Neuronal stem cell (in vitro differentiated cells): ENCODE data around the gene DUS1L.

Experiments
- DNase-seq: peaks from one replicate; pipeline ENCODE4 v3.0.0-alpha.2; 2013; ENCODE audit warnings: low spot score
- H2AFZ ChIP-seq: one replicate; pipeline ENCODE4 v1.6.1; 2013; ENCODE audit warnings: mild to moderate bottlenecking, low read length, inconsistent platforms
- H2AK5ac ChIP-seq: 2 replicates; pipeline ENCODE4 v1.6.1; 2013; ENCODE audit warnings: low read depth, mild to moderate bottlenecking, inconsistent platforms, low read length, moderate library complexity, mixed read lengths
- H2BK120ac ChIP-seq: 2 replicates; pipeline ENCODE4 v1.6.1; 2013; ENCODE audit warnings: low read depth, mild to moderate bottlenecking, inconsistent platforms, low read length, moderate library complexity, mixed read lengths
- H2BK12ac ChIP-seq: one replicate; pipeline ENCODE4 v1.6.1; 2013; ENCODE audit warnings: low read length, inconsistent platforms
- H2BK15ac ChIP-seq: 2 replicates; pipeline ENCODE4 v1.6.1; 2013; ENCODE audit warnings: mild to moderate bottlenecking, low read length, inconsistent platforms, mixed read lengths
- H2BK5ac ChIP-seq: one replicate; pipeline ENCODE4 v1.6.1; 2013; ENCODE audit warnings: inconsistent platforms, mild to moderate bottlenecking, low read length, moderate library complexity
- H3K14ac ChIP-seq: one replicate; pipeline ENCODE4 v1.6.1; 2013; ENCODE audit warnings: low read length, inconsistent platforms
- H3K18ac ChIP-seq: 2 replicates; pipeline ENCODE4 v1.6.1; 2013; ENCODE audit warnings: low read length, inconsistent platforms
- H3K23ac ChIP-seq: 2 replicates; pipeline ENCODE4 v1.6.1; 2013; ENCODE audit warnings: low read depth, mild to moderate bottlenecking, mixed read lengths, low read length, inconsistent platforms; ENCODE audit not compliant: poor library complexity
- H3K27ac ChIP-seq: replicated peaks from 3 replicates; pipeline ENCODE4 v1.5.1; 2013; ENCODE audit warnings: low read length, inconsistent platforms
- H3K27me3 ChIP-seq, 3 experiments: 2 replicates each; pipeline ENCODE4 v1.6.1; 2013; ENCODE audit warnings: low read length in 3 of 3, mild to moderate bottlenecking in 2 of 3, inconsistent platforms in 1 of 3, low read depth in 1 of 3, mixed read lengths in 1 of 3, moderate library complexity in 1 of 3; ENCODE audit not compliant: control insufficient read depth in 3 of 3, insufficient read depth in 3 of 3
- H3K36me3 ChIP-seq, 2 donors: replicated peaks in 1 of 2; 2 replicates each; pipeline ENCODE4 v1.6.1; 2013; ENCODE audit warnings: low read length in 2 of 2; ENCODE audit not compliant: control insufficient read depth in 2 of 2, insufficient read depth in 2 of 2
- H3K4ac ChIP-seq: 2 replicates; pipeline ENCODE4 v1.6.1; 2013; ENCODE audit warnings: inconsistent platforms, mild to moderate bottlenecking, low read length, moderate library complexity
- H3K4me1 ChIP-seq, 2 donors: 1 replicate in 1 of 2; 2 replicates in 1 of 2; pipeline ENCODE4 v1.6.1; 2013; ENCODE audit warnings: low read length in 2 of 2, low read depth in 1 of 2; ENCODE audit not compliant: control insufficient read depth in 2 of 2, insufficient read depth in 1 of 2
- H3K4me2 ChIP-seq: one replicate; pipeline ENCODE4 v1.6.1; 2013; ENCODE audit warnings: mild to moderate bottlenecking, low read length, inconsistent platforms; ENCODE audit not compliant: insufficient read depth, poor library complexity, severe bottlenecking
- H3K4me3 ChIP-seq, 2 donors: 2 replicates each; pipeline ENCODE4 v1.5.1; 2013; ENCODE audit warnings: low read length in 2 of 2, mild to moderate bottlenecking in 2 of 2, inconsistent platforms in 1 of 2, moderate library complexity in 1 of 2
- H3K79me1 ChIP-seq: one replicate; pipeline ENCODE4 v1.6.1; 2013; ENCODE audit warnings: low read depth, mild to moderate bottlenecking, inconsistent platforms, low read length, moderate library complexity
- H3K9ac ChIP-seq: one replicate; pipeline ENCODE4 v1.6.1; 2013; ENCODE audit warnings: mild to moderate bottlenecking, low read depth, low read length, inconsistent platforms; ENCODE audit not compliant: poor library complexity
- H3K9me3 ChIP-seq, 2 donors: replicated peaks in 1 of 2; 2 replicates each; pipeline versions ENCODE3 to v1.6.1; 2013; ENCODE audit warnings: low read length in 2 of 2, mild to moderate bottlenecking in 2 of 2, inconsistent platforms in 1 of 2, low read depth in 1 of 2, mixed read lengths in 1 of 2, moderate library complexity in 1 of 2; ENCODE audit not compliant: control insufficient read depth in 2 of 2, insufficient read depth in 1 of 2
- H4K8ac ChIP-seq: one replicate; pipeline ENCODE4 v1.6.1; 2013; ENCODE audit warnings: low read depth, mild to moderate bottlenecking, inconsistent platforms, low read length, moderate library complexity
- H4K91ac ChIP-seq: one replicate; pipeline ENCODE4 v1.6.1; 2013; ENCODE audit warnings: low read length, low read depth, mild to moderate bottlenecking, inconsistent platforms; ENCODE audit not compliant: poor library complexity
- WGBS, 2 donors: extraction: QIAGEN DNeasy Blood & Tissue Kit; methylation state at CpG; one replicate each; pipeline ENCODE4 v1.1.7; 2013; ENCODE audit warnings: missing lambda C conversion rate in 2 of 2, mixed read lengths in 1 of 2; ENCODE audit not compliant: insufficient read length in 2 of 2, insufficient replicate concordance in 1 of 2; ENCODE audit errors: extremely low coverage in 2 of 2; 5-methylcytosine and 5-hydroxymethylcytosine counted together

DUS1L gene

GRCh38 chr17:82070611-82071010, 5.0 kb upstream of the DUS1L start:
- no peak for DNase-seq
- Histone ChIP-seq H4K91ac (no peak overlapping the region), H3K4me1 (peaks cover 0 to 3% of the 10 kb centered on the region in 2 donors), H3K4ac (no peak overlapping the region), H2BK5ac (no peak overlapping the region), H3K18ac (no peak overlapping the region), H3K79me1 (no peaks in the 10 kb centered on the region), H2AFZ (no peak overlapping the region), H3K4me2 (no peak overlapping the region), H3K36me3 (no peaks in the 10 kb centered on the region), H2BK120ac (no peak overlapping the region), H3K4me3 (no peak overlapping the region), H3K27ac (no peak overlapping the region), H4K8ac (no peak overlapping the region), H2BK15ac (no peak overlapping the region), H3K23ac (no peak overlapping the region), H3K9me3 (no peaks in the 10 kb centered on the region), H2BK12ac (no peak overlapping the region), H2AK5ac (no peak overlapping the region), H3K9ac (no peak overlapping the region), H3K27me3 (no peaks in the 10 kb centered on the region), H3K14ac (no peak overlapping the region)

GRCh38 chr17:82065193-82065637, 389 bp downstream of the DUS1L start:
- H3K4me2 ChIP-seq, result peak overlapping the region; percentile 97
- H3K79me1 ChIP-seq, result peaks cover 10% of the 10 kb centered on the region
- H2AK5ac ChIP-seq, result peak overlapping the region; percentile 97
- no peak overlapping the region for H4K91ac ChIP-seq
- peak overlapping the region; percentile 87 for H3K18ac ChIP-seq
- H2AFZ ChIP-seq, result peak overlapping the region; percentile 73
- H2BK120ac ChIP-seq, result no peak overlapping the region
- H2BK5ac ChIP-seq, result no peak overlapping the region
- peak overlapping the region; percentile 38 for H3K14ac ChIP-seq
- H3K27ac ChIP-seq, result no peak overlapping the region
- H3K23ac ChIP-seq, result peak overlapping the region; percentile 73
- H3K36me3 ChIP-seq, result peaks cover 31 to 38% of the 10 kb centered on the region in 2 donors
- H3K4me3 ChIP-seq, result peak overlapping the region; percentile 64 to 98
- no peak overlapping the region for H3K4ac ChIP-seq
- H3K4me1 ChIP-seq, result peaks cover 7 to 8% of the 10 kb centered on the region in 2 donors
- WGBS, 2 donors, result no CpG with 5 or more reads among the region's 47 CpGs
- H2BK12ac ChIP-seq, result no peak overlapping the region
- no peak overlapping the region for H2BK15ac ChIP-seq
- no peaks in the 10 kb centered on the region for H3K9me3 ChIP-seq
- no peaks in the 10 kb centered on the region for H3K27me3 ChIP-seq
- no peak for DNase-seq
- peak overlapping the region; percentile 65 for H4K8ac ChIP-seq
- H3K9ac ChIP-seq, result peak overlapping the region; percentile 90

DNA sequence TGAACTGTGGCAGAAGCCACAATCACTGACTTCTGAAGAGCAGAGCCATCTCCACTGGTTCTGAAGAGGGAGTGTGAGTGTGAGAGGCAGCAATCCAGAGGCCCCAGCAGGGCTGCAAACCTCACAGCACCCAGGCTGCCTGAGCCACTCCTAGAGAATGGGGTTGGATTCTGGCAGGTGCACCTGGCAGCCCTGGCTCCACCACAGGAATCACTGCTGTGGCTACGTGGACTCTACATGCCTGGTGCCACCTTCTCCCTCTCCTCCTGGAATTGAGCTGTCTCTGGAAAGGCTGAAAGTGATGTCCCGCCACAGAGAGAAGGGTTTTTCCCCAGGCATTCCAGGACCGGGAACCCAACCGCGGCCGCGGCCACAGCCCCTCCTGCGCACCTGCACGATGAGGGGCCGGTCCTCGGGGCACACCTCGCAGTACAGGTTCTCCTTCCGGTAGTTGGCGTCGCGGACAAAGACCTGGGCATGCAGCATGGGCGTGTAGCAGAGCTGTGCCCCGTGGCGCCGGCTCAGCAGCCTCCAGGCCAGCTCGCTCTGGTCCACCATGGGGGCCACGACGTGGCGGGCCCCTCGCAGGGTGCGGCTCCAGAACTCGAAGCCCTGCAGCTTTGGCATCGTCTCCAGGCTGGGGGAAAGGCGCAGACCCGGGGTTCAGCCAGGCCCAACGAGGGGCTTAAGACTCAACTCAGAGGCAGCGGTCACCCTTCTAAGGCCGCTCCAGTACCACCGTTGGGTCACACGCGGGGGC, 991 bp downstream of the DUS1L start:
- no peak overlapping the region for H4K91ac ChIP-seq
- no peak overlapping the region for H2BK15ac ChIP-seq
- no peak overlapping the region for H2BK120ac ChIP-seq
- H3K4me3 ChIP-seq, result peak overlapping the region; percentile 64 to 98
- H2AFZ ChIP-seq, result no peak overlapping the region
- H3K18ac ChIP-seq, result peak overlapping the region; percentile 28
- peak overlapping the region; percentile 73 for H3K23ac ChIP-seq
- H3K9me3 ChIP-seq, result no peaks in the 10 kb centered on the region
- peak overlapping the region; percentile 90 for H3K9ac ChIP-seq
- H3K27ac ChIP-seq, result no peak overlapping the region
- peak overlapping the region; percentile 97 for H2AK5ac ChIP-seq
- peak overlapping the region; percentile 38 for H3K14ac ChIP-seq
- no peak for DNase-seq
- peaks cover 7 to 8% of the 10 kb centered on the region in 2 donors for H3K4me1 ChIP-seq
- no peak overlapping the region for H3K4ac ChIP-seq
- no peak overlapping the region for H2BK5ac ChIP-seq
- WGBS, 2 donors, result no CpG with 5 or more reads among the region's 36 CpGs
- H3K27me3 ChIP-seq, result no peaks in the 10 kb centered on the region
- peak overlapping the region; percentile 97 for H3K4me2 ChIP-seq
- peaks cover 10% of the 10 kb centered on the region for H3K79me1 ChIP-seq
- peaks cover 31 to 44% of the 10 kb centered on the region in 2 donors for H3K36me3 ChIP-seq
- no peak overlapping the region for H4K8ac ChIP-seq
- peak overlapping the region; percentile 10 for H2BK12ac ChIP-seq

DNA sequence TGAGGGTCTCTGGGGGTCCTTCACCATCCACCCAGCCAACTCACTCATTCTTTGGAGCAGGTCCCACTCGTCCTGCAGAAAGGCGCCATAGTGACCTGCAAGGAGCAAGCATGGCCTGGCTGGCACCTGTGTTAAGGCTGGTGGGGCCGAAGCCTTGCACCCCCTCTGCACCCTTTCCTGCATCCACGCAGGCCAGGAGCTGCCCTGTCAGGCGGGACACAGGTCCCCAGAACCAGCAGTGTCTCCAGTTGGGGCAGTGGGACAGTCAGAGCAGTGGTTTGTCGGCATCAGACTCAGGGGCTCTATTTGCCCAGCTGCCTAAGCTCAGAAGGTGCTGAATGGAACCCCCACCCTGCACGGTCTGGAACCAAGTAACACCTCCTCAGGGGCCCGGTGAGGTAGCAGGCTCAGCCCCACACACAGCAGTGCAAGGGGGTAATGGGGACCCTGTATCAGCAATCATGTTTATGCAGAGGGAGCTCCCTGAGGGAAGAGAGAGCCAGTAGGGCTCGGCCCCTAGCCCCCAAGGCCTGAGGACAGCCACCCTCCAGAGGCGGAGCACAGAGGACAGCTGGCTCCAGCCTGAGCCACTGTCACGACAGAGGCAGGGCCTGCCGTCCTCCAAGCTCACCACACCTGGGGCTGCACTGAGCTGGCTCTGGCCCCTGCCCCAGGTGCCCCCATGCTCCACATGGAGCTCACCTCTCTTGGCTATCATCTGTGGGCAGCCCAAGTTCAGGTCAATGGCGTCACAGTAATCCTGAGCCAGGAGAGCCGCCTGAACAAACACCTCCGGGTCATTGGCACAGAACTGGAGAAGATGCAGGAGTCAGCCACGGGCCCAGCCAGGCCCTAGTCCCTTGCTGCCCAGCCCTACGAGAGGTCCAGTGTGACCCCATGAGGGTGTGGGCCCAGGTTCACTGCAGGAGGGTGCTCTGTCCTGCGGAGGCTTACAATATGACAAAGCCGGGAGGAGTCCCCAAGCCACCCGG, 1.9 kb downstream of the DUS1L start:
- Histone ChIP-seq H2BK5ac (no peak overlapping the region), H3K79me1 (peaks cover 10% of the 10 kb centered on the region)

More for the DNA sequence above, 1.9 kb downstream of the DUS1L start:
- DNase-seq, result no peak
- Histone ChIP-seq H3K4me1 (peaks cover 7 to 8% of the 10 kb centered on the region in 2 donors), H2BK120ac (no peak overlapping the region), H3K27ac (no peak overlapping the region), H3K4me2 (no peak overlapping the region), H4K8ac (peak overlapping the region; percentile 17), H3K36me3 (peaks cover 35 to 53% of the 10 kb centered on the region in 2 donors), H3K23ac (no peak overlapping the region), H2AFZ (no peak overlapping the region), H3K27me3 (no peaks in the 10 kb centered on the region), H3K14ac (no peak overlapping the region), H2AK5ac (no peak overlapping the region), H3K9me3 (no peaks in the 10 kb centered on the region), H3K18ac (no peak overlapping the region), H2BK15ac (no peak overlapping the region), H3K9ac (no peak overlapping the region), H4K91ac (no peak overlapping the region), H3K4ac (no peak overlapping the region), H3K4me3 (peak overlapping the region in 1 of 2 donors; percentile 64), H2BK12ac (no peak overlapping the region)
- no CpG with 5 or more reads among the region's 20 CpGs for WGBS, 2 donors
